NT2/D1 (cell line): ENCODE measurements around the gene ADH6.

Experiments used
- SUZ12 ChIP-seq: IDR thresholded peaks from 2 replicates; pipeline ENCODE4 v1.6.1; 2011; ENCODE audit not compliant: insufficient read length, insufficient read depth; ENCODE audit errors: extremely low read depth
- YY1 ChIP-seq: IDR thresholded peaks from 2 replicates; pipeline ENCODE4 v1.6.1; 2011; ENCODE audit not compliant: insufficient read length, insufficient read depth
- ZNF274 ChIP-seq: IDR thresholded peaks from 2 replicates; pipeline ENCODE4 v1.6.1; 2011; ENCODE audit warnings: mild to moderate bottlenecking, low read depth, low read length

DNA sequence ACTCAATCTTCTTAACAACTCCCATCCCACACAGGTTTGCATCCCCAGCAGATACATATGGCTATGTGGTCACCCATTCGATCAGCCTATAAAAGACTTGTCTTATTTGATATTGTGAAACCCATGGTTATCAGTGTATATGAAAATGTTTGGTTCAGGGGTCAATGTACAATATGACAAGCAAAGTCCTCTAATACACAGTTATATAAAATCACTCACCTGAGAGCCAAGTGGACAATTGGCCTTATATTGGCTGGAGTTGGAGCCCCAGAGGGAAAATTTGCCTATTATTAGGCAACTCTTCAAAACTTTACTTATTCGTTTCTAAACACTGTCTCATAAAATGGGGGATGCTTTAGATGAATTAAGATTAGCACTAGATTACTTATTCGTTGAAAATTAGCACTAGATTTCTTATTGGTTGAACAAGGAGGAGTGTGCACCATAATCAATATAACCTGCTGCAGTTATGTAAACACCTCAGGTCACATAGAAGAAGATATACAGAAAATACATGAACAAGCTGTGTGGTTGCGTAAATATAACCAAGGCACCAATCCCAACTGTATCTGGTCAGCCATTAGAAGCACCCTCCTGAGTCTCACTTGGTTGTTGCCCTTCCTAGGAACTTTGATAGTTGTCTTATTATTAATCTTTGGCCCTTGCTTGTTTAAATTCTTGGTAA lies 64.2 kb downstream of the ADH6 start:
- TF ChIP-seq ZNF274 (no peak), YY1 (no peak), SUZ12 (no peak)
